ENCODE results near the gene DBNDD1.
"Not testable (repeated sequence)": the region's sequence is repeated elsewhere in the genome, so short reads cannot be mapped to it uniquely, and the experiment has no call there.

DBNDD1 gene

DNA sequence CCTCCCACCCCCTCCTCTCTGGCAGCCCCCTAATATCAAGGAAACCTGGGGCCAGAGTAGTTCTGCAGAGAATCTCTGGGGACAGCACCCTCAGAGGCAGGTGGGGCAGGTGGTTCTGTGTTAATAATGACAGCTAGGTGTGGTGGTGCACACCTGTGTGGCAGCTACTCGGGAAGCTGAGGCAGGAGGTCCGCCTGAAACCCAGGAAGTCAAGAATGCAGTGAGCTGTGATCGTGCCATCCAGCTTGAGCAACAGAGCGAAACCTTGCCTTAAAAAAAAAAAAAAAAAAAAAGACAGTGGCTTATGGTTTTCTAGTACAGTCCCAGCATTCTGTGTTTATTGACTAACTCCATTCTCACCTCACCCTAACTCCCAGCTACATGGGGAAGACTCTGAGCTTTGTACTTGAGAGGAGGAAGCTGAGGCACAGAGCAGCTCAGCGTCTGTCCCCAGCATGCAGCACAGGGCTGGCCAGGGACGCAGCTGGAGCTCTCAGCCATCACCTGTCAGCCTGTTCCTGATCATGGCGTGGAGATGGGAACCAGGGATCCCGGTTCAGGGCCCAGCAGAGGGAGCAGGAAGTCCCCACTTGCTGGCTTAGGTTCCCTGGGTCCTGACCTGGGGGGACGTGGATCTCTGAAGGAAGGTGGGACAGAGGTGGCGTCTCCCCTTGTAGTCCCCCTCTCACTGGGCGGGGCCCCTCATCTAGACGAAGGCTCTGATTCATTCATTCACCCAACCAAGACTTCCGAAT lies 6.1 kb downstream of the DBNDD1 start:
- no peak for DNase-seq (ENCODE audit: low read depth in 2 of 2, low spot score in 1 of 2)

DNA sequence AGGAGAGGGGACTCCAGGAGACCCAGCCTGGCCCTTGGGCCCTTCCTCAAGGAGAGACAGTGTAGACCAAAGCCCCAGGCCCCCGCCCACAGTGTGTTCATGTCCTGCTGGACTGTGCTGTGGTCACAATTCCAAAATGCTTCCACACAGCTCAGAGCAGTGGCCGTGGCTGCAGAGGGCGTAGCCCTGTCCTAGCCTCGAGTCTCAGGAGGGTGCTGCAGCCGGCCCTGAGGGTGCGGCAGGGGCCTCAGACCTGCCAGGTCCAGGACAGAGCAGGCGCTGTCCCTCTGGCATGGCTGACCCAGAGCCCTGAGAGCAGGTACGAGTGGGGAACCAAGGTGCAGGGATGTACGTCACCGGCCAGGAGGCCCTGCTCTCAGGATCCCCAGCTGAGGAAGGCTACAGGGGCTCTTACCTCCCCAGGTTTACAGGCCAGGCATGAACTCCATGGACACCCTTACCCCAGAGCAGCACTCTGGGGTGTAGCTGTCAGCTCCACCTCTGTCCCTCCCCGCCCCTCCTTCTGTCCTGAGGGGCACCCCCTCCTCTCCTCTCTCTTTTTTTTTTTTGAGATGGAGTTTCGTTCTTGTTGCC lies 7.3 kb downstream of the DBNDD1 start:
- no peak for DNase-seq (ENCODE audit: low read depth in 2 of 2, low spot score in 1 of 2)

- no peak for DNase-seq (ENCODE audit: low read depth in 2 of 2, low spot score in 1 of 2)
Observed at GRCh38 chr16:90011508-90011819, 7.8 kb downstream of the DBNDD1 start.

DNA sequence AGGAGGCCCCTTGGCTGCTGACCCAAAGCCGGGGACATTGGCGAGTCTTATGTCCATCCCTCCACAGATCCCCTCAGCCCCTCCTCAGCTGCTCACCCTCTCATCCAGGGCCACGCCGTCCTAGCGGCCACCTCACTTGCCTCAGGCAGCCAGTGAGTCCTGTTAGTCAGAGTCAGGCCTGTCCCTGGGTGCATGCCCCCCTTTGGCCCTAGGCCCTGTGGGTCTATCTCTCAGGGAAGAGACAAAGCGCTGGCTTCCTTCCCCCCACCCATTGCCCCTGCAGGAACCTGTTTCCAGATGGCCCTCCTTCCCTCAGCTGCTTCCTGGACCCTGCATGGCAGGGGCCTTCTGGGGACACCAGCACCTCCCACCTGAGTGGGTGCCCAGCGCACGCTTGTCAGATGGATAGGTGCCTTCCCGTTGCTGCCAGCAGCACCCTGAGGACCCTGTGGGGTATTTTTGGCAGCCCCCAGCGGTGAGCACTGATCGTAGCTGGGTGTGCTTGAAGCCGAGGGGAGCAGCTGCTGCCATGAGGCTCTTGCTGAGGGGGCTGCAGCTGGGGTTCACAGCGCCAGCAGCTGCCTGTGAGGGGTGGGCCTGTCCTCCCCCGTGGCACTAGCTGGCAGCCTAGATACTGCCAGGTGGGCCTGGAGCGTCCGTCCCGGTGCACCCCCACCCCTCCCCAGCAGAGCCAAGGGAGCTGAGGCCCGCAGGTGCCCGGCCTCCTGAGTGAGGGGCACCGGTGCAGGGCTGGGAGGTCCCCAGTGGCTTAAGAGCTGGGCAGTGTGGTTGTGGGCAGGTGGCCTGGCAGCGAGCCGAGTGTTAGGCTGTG lies 8.4 kb downstream of the DBNDD1 start:
- DNase-seq (ENCODE audit: low read depth in 2 of 2, low spot score in 1 of 2), result no peak

- no peak for DNase-seq (ENCODE audit: low read depth in 2 of 2, low spot score in 1 of 2)
Observed at GRCh38 chr16:90009172-90009899, 9.9 kb downstream of the DBNDD1 start.

DNA sequence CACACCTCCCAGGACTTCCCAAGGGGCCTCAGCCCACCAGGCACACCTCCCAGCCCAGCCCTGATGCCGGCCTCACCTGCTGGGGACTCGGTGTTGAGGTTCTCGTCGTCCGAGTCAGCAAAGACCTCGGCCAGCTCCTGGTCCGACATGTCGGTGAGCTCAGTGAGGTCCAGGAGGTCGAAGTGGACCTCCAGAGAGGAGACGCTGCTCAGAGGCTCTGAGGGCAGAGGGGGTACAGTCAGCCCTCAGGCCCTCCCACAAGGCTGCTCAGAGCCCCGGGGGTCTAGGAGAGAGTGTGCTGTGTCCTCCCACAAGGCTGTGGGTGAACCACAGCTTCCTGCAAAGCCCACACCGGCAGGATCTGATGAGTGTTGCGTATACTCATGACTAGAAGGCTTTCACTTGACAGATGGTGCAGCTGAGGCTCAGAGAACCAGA lies 10.5 kb downstream of the DBNDD1 start:
- peak; percentile 37 to 64 for DNase-seq (ENCODE audit: low read depth in 2 of 2, low spot score in 1 of 2)

- DNase-seq (ENCODE audit: low read depth in 2 of 2, low spot score in 1 of 2), result not testable (repeated sequence)
Observed at GRCh38 chr16:90007635-90008234, 11.5 kb downstream of the DBNDD1 start.

DNA sequence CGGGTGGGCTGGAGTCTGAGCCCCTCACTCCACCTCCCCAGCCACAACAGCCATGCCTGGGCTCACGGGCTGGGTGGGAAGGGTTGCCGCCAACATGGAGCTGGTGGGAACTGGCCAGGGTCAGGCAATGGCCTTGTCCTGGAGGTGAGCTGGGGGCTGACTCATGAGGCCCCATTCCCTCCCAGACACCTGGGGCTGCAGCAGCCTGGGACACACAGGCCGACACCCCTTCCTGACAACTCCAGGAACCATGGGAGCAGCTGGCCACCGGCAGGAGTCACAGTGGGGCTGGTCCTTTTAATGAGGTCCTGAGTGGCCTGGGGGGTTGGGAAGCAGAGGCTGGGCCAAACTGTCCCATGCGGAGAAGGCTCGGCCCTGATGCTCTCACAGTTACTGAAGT lies 12.2 kb downstream of the DBNDD1 start:
- DNase-seq (ENCODE audit: low read depth in 2 of 2, low spot score in 1 of 2), result no peak

- no peak for DNase-seq (ENCODE audit: low read depth in 2 of 2, low spot score in 1 of 2)
Observed at GRCh38 chr16:90005956-90006663, 13.1 kb downstream of the DBNDD1 start.

GRCh38 chr16:90004577-90004976 lies 14.7 kb downstream of the DBNDD1 start:
- DNase-seq (ENCODE audit: low read depth in 2 of 2, low spot score in 1 of 2), result no peak

GRCh38 chr16:90002759-90003158 lies 16.5 kb downstream of the DBNDD1 start:
- no peak for DNase-seq (ENCODE audit: low read depth in 2 of 2, low spot score in 1 of 2)

DNA sequence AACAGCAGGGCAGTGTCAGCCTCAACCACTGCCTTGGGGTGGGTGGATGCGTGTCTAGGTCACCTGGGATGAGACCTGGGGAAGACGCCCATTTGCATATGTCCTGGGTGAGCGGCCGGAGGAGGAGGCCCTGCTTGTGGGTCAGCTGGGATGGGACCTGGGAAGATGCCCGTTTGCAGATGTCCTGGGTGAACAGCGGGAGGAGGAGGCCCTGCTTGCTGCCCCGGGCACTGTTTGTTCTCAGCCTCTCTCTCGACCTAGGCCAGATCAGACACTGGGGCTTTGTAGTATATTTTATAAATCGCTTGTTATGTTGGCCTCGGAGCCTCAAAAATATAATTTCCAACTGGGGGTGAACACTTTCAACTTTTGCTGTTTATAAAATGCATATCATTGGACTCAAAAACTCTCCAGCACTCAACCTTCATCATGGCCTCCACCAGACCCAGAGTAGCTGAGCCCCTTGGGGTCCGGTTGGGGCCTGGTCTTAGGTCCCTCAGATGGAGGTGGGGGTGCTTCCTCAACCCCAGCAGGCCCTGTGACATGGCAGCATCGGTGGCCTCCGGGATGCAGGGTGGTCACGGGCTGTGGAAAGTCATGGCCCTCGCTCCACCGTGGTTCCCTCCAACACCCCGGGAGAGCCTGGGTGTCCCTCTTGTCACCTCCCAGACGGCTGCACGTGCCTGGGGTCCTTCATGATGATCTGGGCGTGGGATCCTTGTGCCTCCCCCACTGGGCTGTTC lies 17.3 kb downstream of the DBNDD1 start:
- no peak for DNase-seq (ENCODE audit: low read depth in 2 of 2, low spot score in 1 of 2)

- DNase-seq (ENCODE audit: low read depth in 2 of 2, low spot score in 1 of 2), result no peak
Observed at GRCh38 chr16:90000733-90001427, 18.4 kb downstream of the DBNDD1 start.

DNA sequence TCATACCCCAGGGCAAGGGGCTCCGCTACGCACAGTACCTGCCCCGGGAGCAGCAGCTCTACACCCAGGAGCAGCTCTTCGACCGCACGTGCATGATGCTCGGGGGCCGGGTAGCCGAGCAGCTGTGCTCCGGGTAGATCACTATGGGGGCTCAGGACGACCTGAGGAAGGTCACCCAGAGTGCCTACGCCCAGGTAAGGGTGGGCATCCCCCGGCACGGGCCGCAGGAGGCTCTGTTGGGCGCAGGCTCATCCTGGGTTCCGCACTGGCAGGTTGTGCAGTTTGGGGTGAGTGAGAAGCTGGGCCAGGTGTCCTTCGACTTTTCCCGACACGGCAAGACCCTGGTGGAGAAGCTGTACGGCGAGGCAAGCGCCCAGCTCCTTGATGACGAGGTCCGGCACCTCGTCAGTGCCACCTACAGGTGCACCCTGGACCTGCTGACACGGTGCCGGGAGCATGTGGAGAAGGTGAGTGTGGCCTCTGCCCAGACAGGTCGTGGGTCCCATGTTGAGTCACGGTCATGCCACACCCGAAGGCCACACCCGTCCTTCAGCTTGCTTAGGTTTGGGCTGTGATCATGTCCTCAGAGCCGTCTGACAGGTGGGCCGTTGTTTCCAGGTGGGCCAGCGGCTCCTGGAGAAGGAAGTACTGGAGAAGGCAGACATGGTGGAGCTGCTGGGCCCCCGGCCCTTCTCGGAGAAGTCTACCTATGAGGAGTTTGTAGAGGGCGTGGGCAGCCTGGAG lies 19.3 kb downstream of the DBNDD1 start:
- DNase-seq (ENCODE audit: low read depth in 2 of 2, low spot score in 1 of 2), result no peak

GRCh38 chr16:89996178-89996489 lies 23.1 kb downstream of the DBNDD1 start:
- DNase-seq (ENCODE audit: low read depth in 2 of 2, low spot score in 1 of 2), result no peak

GRCh38 chr16:89995475-89996177 lies 23.6 kb downstream of the DBNDD1 start:
- DNase-seq (ENCODE audit: low read depth in 2 of 2, low spot score in 1 of 2), result peak; percentile 21 to 23

DNA sequence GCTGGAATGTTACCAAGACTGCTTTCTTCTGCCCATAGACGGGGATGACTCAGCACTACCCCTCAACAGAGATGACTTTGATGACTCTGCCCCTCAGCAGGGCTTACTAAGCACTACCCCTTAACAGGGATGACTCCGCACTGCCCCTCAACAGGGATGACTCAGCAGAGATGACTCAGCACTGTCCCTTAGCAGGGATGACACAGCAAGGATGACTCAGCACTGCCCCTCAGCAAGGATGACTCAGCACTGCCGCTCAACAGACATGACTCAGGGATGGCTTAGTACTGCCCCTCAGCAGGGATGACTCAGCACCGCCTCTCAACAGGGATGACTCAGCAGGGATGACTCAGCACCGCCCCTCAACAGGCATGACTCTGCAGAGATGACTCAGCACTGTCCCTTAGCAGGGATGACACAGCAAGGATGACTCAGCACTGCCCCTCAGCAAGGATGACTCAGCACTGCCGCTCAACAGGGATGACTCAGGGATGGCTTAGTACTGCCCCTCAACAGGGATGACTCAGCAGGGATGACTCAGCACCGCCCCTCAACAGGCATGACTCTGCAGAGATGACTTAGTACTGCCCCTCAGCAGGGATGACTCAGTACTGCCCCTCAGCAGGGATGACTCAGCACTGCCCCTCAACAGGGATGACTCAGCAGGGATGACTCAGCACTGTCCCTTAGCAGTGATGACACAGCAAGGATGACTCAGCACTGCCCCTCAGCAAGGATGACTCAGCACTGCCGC lies 24.4 kb downstream of the DBNDD1 start:
- DNase-seq (ENCODE audit: low read depth in 2 of 2, low spot score in 1 of 2), result peak; percentile 20 to 42
